ENCODE results near the gene CNIH3.
A peak's percentile ranks its signal among the peaks of the same experiment; 100 is the strongest.

CNIH3 gene

DNA sequence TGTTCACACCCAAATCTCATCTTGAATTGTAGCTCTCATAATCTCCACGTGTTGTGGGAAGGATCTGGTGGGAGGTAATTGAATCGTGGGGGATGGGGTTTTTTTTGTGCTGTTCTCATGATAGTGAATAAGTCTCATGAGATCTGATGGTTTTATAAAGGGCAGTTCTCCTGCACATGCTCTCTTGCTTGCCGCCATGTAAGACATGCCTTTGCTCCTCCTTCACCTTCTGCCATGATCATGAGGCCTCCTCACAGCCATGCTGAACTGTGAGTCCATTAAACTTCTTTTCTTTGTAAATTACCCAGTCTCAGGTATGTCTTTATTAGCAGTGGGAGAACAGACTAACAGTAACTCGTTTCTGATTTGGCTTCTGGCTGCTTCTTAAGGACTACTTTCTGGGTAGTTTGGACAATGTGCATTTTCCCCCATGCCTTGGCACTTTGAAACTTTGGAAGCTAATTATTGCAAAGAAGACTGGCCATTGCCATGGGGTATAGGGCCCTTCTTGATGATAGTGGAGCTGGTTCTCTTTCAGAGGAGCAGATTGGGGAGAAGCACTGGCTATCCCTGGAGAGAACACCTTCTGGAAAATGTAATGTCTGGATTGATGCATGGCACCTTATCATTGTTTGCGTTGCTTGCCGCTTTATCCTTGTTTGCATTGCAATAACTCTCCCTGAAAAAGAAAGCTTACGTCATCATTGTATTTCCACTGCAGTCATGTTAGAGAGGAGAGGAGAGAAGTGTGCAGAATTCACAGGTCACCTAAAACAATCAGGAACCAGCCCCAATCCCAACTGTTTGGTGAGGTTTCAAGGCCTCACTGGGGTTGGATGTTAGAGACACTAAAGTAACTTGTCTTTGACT, 5.9 kb downstream of the CNIH3 start:
- DNase-seq: no peak
- H3K4me1 Mint-ChIP-seq (ENCODE audit: low read depth in 2 of 2): peaks cover 39 to 41% of the 10 kb centered on the region in 2 donors
- H3K4me3 Mint-ChIP-seq: no peak overlapping the region
- peaks cover 0 to 10% of the 10 kb centered on the region in 2 donors for H3K9me3 Mint-ChIP-seq
- H3K36me3 Mint-ChIP-seq (ENCODE audit: insufficient read depth): peaks cover 9% of the 10 kb centered on the region
- peak overlapping the region; percentile 2 to 9 for H3K27ac Mint-ChIP-seq
- peaks cover 34 to 40% of the 10 kb centered on the region in 2 donors for H3K27me3 Mint-ChIP-seq
- ATAC-seq (replicated peaks): no peak

- H3K27ac Mint-ChIP-seq: peak overlapping the region; percentile 92 to 99
- H3K27me3 Mint-ChIP-seq: peaks cover 26 to 32% of the 10 kb centered on the region in 2 donors
These were observed 6.7 kb downstream of the CNIH3 start for GRCh38 chr1:224622831-224623230.

GRCh38 chr1:224623310-224623714, 7.2 kb downstream of the CNIH3 start:
- DNase-seq (no peak), ATAC-seq (replicated peaks) (no peak)
- Mint-ChIP-seq H3K36me3 (ENCODE audit: insufficient read depth) (peaks cover 9% of the 10 kb centered on the region), H3K4me1 (ENCODE audit: low read depth in 2 of 2) (peaks cover 28 to 29% of the 10 kb centered on the region in 2 donors), H3K27me3 (peaks cover 21 to 27% of the 10 kb centered on the region in 2 donors), H3K4me3 (peak overlapping the region; percentile 56 to 72), H3K9me3 (peaks cover 0 to 10% of the 10 kb centered on the region in 2 donors), H3K27ac (peak overlapping the region; percentile 92 to 99)

More at GRCh38 chr1:224622831-224623230, 6.7 kb downstream of the CNIH3 start:
- Mint-ChIP-seq H3K4me1 (ENCODE audit: low read depth in 2 of 2) (peaks cover 31 to 34% of the 10 kb centered on the region in 2 donors), H3K4me3 (no peak overlapping the region), H3K9me3 (peaks cover 0 to 10% of the 10 kb centered on the region in 2 donors), H3K36me3 (ENCODE audit: insufficient read depth) (peaks cover 9% of the 10 kb centered on the region)
- DNase-seq: no peak
- ATAC-seq (replicated peaks): no peak

GRCh38 chr1:224623743-224624333, 7.7 kb downstream of the CNIH3 start:
- peak; percentile 70 to 76 (median 75) for DNase-seq
- peaks cover 9% of the 10 kb centered on the region for H3K36me3 Mint-ChIP-seq (ENCODE audit: insufficient read depth)
- peaks cover 23 to 28% of the 10 kb centered on the region in 2 donors for H3K4me1 Mint-ChIP-seq (ENCODE audit: low read depth in 2 of 2)
- peaks cover 0 to 10% of the 10 kb centered on the region in 2 donors for H3K9me3 Mint-ChIP-seq
- H3K4me3 Mint-ChIP-seq: peak overlapping the region; percentile 56 to 72
- H3K27ac Mint-ChIP-seq: peak overlapping the region; percentile 92 to 99
- peaks cover 16 to 22% of the 10 kb centered on the region in 2 donors for H3K27me3 Mint-ChIP-seq
- ATAC-seq (replicated peaks): peak; percentile 89

- Mint-ChIP-seq H3K9me3 (peaks cover 0 to 10% of the 10 kb centered on the region in 2 donors), H3K4me3 (peak overlapping the region; percentile 56 to 72), H3K27ac (peak overlapping the region; percentile 92 to 99), H3K27me3 (peaks cover 10 to 16% of the 10 kb centered on the region in 2 donors), H3K4me1 (ENCODE audit: low read depth in 2 of 2) (peaks cover 23 to 28% of the 10 kb centered on the region in 2 donors), H3K36me3 (ENCODE audit: insufficient read depth) (peaks cover 9% of the 10 kb centered on the region)
- ATAC-seq (replicated peaks): no peak
- no peak for DNase-seq
These were observed 8.3 kb downstream of the CNIH3 start for GRCh38 chr1:224624432-224624831.

DNA sequence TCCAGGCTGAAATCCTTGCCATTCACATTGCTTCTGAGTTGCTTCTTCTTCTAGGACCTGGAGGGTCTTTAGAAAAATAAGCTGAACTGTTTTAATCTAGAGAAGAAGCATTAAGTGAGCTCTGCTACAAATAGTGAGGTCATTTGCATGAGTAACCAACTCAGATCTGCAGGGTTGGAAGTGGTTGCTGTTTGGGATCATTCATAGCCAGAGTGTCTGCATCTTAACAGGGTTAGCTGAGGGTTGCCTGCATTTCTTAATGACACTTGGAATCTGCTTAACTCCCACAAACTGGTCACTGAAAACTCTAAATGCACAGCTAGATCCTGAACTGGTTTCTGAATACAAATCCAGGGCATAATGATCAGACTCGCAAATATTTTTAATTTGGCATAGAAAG, 9.9 kb downstream of the CNIH3 start:
- Mint-ChIP-seq H3K27ac (peak overlapping the region in 1 of 2 donors; percentile 99), H3K9me3 (peaks cover 0 to 10% of the 10 kb centered on the region in 2 donors), H3K4me3 (no peak overlapping the region), H3K4me1 (ENCODE audit: low read depth in 2 of 2) (peaks cover 23 to 28% of the 10 kb centered on the region in 2 donors), H3K27me3 (peaks cover 6 to 12% of the 10 kb centered on the region in 2 donors), H3K36me3 (ENCODE audit: insufficient read depth) (peaks cover 9% of the 10 kb centered on the region)
- DNase-seq: no peak
- ATAC-seq (replicated peaks): no peak

DNA sequence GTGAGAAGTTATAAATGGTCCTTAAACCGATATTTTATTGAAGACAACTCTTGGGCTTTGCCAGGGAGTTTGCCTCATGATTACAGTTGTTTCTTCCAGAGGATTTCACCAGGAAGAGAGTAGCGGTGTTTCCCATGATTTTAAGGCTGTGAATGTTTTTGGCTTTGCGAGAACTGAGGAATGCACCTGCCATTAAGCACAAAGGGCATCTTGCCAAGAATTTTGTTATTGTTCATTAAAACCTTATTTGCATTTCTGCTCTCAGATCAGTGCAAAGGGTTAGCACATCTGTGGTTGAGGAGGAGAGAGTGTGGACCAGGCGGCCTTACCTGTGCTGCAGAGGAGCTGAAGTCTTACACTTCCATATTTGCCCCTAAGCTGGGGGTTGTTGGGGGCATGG, 13.8 kb downstream of the CNIH3 start:
- Mint-ChIP-seq H3K4me3 (no peak overlapping the region), H3K27me3 (peaks cover 24 to 35% of the 10 kb centered on the region in 2 donors), H3K27ac (no peak overlapping the region), H3K9me3 (no peaks in the 10 kb centered on the region), H3K36me3 (ENCODE audit: insufficient read depth) (peaks cover under 1% of the 10 kb centered on the region), H3K4me1 (ENCODE audit: low read depth in 2 of 2) (peaks cover under 1 to 4% of the 10 kb centered on the region in 2 donors)
- ATAC-seq (replicated peaks) (no peak), DNase-seq (no peak)

DNA sequence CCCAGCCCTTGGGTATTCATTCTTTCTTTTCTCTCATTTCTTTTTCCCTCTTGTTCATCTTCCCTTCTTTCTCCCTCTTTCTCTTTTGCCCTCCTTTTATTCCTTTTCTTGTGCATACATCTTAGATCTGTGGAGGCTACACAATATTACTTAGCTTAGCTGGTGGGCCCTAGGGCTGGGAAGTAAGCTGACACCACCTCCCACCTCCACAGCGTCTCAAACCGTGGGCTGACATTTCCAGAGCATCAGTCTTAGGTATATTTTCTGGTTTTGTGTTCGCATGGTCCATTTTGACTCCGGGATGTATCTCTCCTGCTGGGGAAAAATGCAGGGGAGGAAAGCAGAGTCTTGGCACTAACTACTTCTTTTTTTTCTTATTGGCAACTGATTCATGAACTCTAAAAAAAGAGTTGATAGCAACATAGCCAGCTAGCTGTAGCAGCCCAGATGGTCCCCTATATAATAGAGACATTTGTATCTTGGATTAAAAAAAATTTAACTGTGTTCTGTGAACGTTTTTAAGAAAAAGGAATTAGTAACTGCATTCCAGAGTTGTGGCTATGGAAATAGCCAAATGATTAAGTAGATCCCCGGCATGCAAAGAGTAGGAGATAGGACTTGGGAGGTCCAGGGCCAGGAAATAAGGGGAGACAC, 15.5 kb downstream of the CNIH3 start:
- Mint-ChIP-seq H3K4me1 (ENCODE audit: low read depth in 2 of 2) (peaks cover 0 to 2% of the 10 kb centered on the region in 2 donors), H3K27ac (no peak overlapping the region), H3K36me3 (ENCODE audit: insufficient read depth) (no peaks in the 10 kb centered on the region), H3K27me3 (peaks cover 24 to 38% of the 10 kb centered on the region in 2 donors), H3K9me3 (no peaks in the 10 kb centered on the region), H3K4me3 (no peak overlapping the region)
- ATAC-seq (replicated peaks): no peak
- no peak for DNase-seq

DNA sequence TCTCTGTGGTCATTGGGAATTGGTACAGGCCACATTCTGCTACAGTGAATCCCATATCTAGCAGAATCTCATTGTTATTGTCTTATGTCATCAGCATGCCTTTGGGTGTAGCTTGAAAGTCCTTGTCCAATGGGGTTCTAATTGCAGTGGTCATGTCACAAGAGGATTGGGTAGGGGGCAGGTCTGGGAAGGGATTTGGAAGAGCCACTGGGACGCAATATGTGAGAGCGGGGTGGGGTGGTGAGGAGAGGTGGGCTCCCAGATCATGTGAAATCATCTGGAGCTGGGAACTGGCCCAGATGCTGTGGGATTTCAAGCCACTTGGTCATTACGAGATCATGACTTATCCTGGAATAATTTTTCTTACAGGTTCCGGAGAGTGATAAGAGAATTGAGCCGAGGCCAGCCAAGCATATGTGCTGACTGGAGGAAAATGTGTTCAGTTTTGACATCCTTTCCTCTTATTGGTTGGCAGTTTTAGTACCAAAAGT, 16.3 kb downstream of the CNIH3 start:
- H3K9me3 Mint-ChIP-seq: no peaks in the 10 kb centered on the region
- DNase-seq (no peak), ATAC-seq (replicated peaks) (no peak)
- H3K36me3 Mint-ChIP-seq (ENCODE audit: insufficient read depth): no peaks in the 10 kb centered on the region
- peaks cover under 1 to 2% of the 10 kb centered on the region in 2 donors for H3K4me1 Mint-ChIP-seq (ENCODE audit: low read depth in 2 of 2)
- H3K4me3 Mint-ChIP-seq: no peak overlapping the region
- peaks cover 24 to 39% of the 10 kb centered on the region in 2 donors for H3K27me3 Mint-ChIP-seq
- H3K27ac Mint-ChIP-seq: no peak overlapping the region

- no peaks in the 10 kb centered on the region for H3K9me3 Mint-ChIP-seq
- peaks cover 24 to 44% of the 10 kb centered on the region in 2 donors for H3K27me3 Mint-ChIP-seq
- ATAC-seq (replicated peaks): no peak
- DNase-seq: no peak
- no peak overlapping the region for H3K27ac Mint-ChIP-seq
- peaks cover 5 to 7% of the 10 kb centered on the region in 2 donors for H3K4me1 Mint-ChIP-seq (ENCODE audit: low read depth in 2 of 2)
- no peak overlapping the region for H3K4me3 Mint-ChIP-seq
- H3K36me3 Mint-ChIP-seq (ENCODE audit: insufficient read depth): no peaks in the 10 kb centered on the region
These were observed 16.8 kb downstream of the CNIH3 start for GRCh38 chr1:224632921-224633321.

DNA sequence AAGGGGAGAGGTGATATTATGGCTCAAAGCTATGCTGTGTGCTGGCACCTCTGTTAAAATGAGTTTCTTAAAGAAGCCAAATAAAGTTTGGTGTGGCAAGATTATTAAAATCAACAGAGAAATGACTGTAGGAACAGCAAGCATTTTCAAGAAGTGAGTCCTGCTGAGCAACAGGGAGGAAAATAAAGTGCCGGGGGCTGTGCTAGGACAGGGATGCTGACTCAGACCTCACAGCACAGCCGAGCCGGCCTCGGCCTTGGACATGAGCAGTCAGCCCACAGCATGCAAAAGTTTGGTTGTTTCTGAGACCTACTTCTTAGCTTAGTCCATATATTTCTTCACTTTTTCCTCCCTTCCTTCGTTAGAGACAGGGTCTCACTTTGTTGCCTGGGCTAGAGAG, 19.2 kb downstream of the CNIH3 start:
- DNase-seq (no peak), ATAC-seq (replicated peaks) (no peak)
- H3K4me3 Mint-ChIP-seq: no peak overlapping the region
- no peaks in the 10 kb centered on the region for H3K9me3 Mint-ChIP-seq
- H3K36me3 Mint-ChIP-seq (ENCODE audit: insufficient read depth): no peaks in the 10 kb centered on the region
- peaks cover 24 to 67% of the 10 kb centered on the region in 2 donors for H3K27me3 Mint-ChIP-seq
- H3K4me1 Mint-ChIP-seq (ENCODE audit: low read depth in 2 of 2): peaks cover 5 to 9% of the 10 kb centered on the region in 2 donors
- peak overlapping the region in 1 of 2 donors; percentile 14 for H3K27ac Mint-ChIP-seq

DNA sequence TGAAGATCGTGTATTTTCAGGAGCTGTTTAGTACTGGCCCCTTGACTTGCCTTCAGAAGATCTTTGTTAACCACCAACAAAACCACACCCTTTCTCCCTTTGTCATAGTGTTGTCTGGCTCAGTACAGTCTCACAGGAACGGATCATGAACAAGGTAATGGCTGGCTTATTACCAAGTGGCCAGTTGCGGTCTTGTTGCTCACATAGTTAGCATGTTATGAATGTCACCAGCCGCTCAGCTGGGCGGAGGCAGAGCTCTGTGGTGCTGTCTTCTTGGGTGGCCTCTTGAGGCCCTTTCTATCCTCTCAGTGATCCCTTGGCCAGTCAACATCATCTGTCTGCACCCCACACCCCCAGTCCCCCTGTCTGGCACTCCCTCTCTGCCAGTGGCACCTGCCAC, 21.4 kb downstream of the CNIH3 start:
- DNase-seq (no peak), ATAC-seq (replicated peaks) (peak; percentile 26)
- peak overlapping the region in 1 of 2 donors; percentile 47 for H3K4me3 Mint-ChIP-seq
- peak overlapping the region in 1 of 2 donors; percentile 90 for H3K27ac Mint-ChIP-seq
- H3K9me3 Mint-ChIP-seq: no peaks in the 10 kb centered on the region
- peaks cover 5 to 9% of the 10 kb centered on the region in 2 donors for H3K4me1 Mint-ChIP-seq (ENCODE audit: low read depth in 2 of 2)
- H3K27me3 Mint-ChIP-seq: peaks cover 13 to 65% of the 10 kb centered on the region in 2 donors
- no peaks in the 10 kb centered on the region for H3K36me3 Mint-ChIP-seq (ENCODE audit: insufficient read depth)

DNA sequence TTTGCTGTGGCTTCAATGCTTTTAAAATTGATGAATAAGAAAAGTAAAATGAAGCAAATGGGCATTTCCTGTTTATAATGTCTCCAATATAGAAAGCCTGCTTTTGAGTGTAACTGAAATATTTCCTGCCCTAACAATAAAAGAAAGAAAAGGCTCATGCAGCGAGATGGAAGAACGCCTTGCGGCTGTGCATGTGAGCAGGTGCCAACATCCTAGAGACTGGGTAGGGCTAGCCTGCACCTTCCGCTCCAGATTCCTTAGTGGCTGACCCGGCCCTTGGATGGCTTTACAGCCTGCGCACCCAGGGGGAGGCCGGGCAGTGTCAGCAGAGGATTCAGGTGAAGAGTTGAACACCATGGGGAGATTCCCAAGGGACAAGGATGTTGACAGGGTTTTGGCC, 21.8 kb downstream of the CNIH3 start:
- Mint-ChIP-seq H3K27ac (peak overlapping the region in 1 of 2 donors; percentile 90), H3K27me3 (peaks cover 14 to 61% of the 10 kb centered on the region in 2 donors), H3K36me3 (ENCODE audit: insufficient read depth) (no peaks in the 10 kb centered on the region), H3K9me3 (no peaks in the 10 kb centered on the region), H3K4me3 (peak overlapping the region in 1 of 2 donors; percentile 47), H3K4me1 (ENCODE audit: low read depth in 2 of 2) (peaks cover 5 to 9% of the 10 kb centered on the region in 2 donors)
- ATAC-seq (replicated peaks) (no peak), DNase-seq (no peak)
